HEK293 (cell line): ENCODE data around the gene OLA1.

Experiments used
- CTCF ChIA-PET: fragments of 350-600 bp; formaldehyde crosslinking; extraction: SDS; loops from one replicate; lab custom pipeline; 2021; ENCODE audit warnings: antibody characterized with exemption; lab: Yijun Ruan, JAX
- POLR2A ChIA-PET: fragments of 300-600 bp; formaldehyde crosslinking; extraction: SDS; loops from one replicate; lab custom pipeline; 2020; ENCODE audit warnings: antibody characterized with exemption, inconsistent platforms; lab: Yijun Ruan, JAX
- H3K27ac ChIP-seq: fragments of 200-500 bp; sonication (Bioruptor generic); 2 replicates; pipeline ENCODE4 v1.5.1; 2014; ENCODE audit warnings: low read depth, low read length, control low read depth, inconsistent platforms; ENCODE audit errors: extremely low read depth
- H3K36me3 ChIP-seq, 2 experiments: fragments of 200-500 bp in 1 of 2; sonication (Bioruptor generic) in 1 of 2; 1 replicate in 1 of 2; 2 replicates in 1 of 2; pipeline ENCODE4 v1.5.1; 2014 to 2017; ENCODE audit warnings: inconsistent platforms in 2 of 2, low read length in 2 of 2; ENCODE audit not compliant: control insufficient read depth in 2 of 2, insufficient read depth in 1 of 2
- H3K4me1 ChIP-seq: fragments of 200-500 bp; sonication (Bioruptor generic); 2 replicates; pipeline ENCODE4 v1.5.1; 2014; ENCODE audit warnings: mild to moderate bottlenecking, low read length, inconsistent platforms; ENCODE audit not compliant: control insufficient read depth, insufficient read depth
- H3K4me3 ChIP-seq: 2 replicates; pipeline ENCODE4 v1.5.1; 2011; ENCODE audit warnings: low read depth, mild to moderate bottlenecking, control low read depth, low read length, moderate library complexity
- H3K9me3 ChIP-seq: fragments of 200-500 bp; sonication (Bioruptor generic); 2 replicates; pipeline ENCODE4 v1.5.1; 2014; ENCODE audit warnings: low read depth, low read length, inconsistent platforms; ENCODE audit not compliant: control insufficient read depth, insufficient read depth
- KLF7 ChIP-seq: fragments of 450-650 bp; formaldehyde crosslinking; IDR thresholded peaks from 2 replicates; pipeline ENCODE4 v1.5.1; 2016; ENCODE audit warnings: missing biosample characterization, missing genetic modification characterization, borderline replicate concordance
- MEIS1 ChIP-seq: sonication (generic); formaldehyde crosslinking; IDR thresholded peaks from 2 replicates; pipeline ENCODE4 v1.8.1; 2022; ENCODE audit warnings: missing genetic modification reagents, mild to moderate bottlenecking, borderline replicate concordance
- REPIN1 ChIP-seq: fragments of 450-650 bp; formaldehyde crosslinking; IDR thresholded peaks from 2 replicates; pipeline ENCODE4 v1.5.1; 2017; ENCODE audit warnings: missing biosample characterization, missing genetic modification characterization, low read depth
- ZBTB49 ChIP-seq: fragments of 450-650 bp; formaldehyde crosslinking; IDR thresholded peaks from 2 replicates; pipeline ENCODE4 v1.5.1; 2016; ENCODE audit warnings: missing biosample characterization, missing genetic modification characterization, low read depth
- ZBTB7A ChIP-seq: fragments of 450-650 bp; formaldehyde crosslinking; IDR thresholded peaks from 2 replicates; pipeline ENCODE4 v1.5.1; 2016; ENCODE audit warnings: low read depth, missing biosample characterization, missing genetic modification characterization
- ZFP41 ChIP-seq: fragments of 450-650 bp; formaldehyde crosslinking; IDR thresholded peaks from 2 replicates; pipeline ENCODE4 v1.5.1; 2016; ENCODE audit warnings: missing biosample characterization, missing genetic modification characterization, borderline replicate concordance
- ZIC2 ChIP-seq: fragments of 450-650 bp; formaldehyde crosslinking; IDR thresholded peaks from 2 replicates; pipeline ENCODE4 v1.5.1; 2016; ENCODE audit warnings: missing biosample characterization, missing genetic modification characterization
- ZNF132 ChIP-seq: fragments of 450-650 bp; formaldehyde crosslinking; IDR thresholded peaks from 2 replicates; pipeline ENCODE4 v1.5.1; 2017; ENCODE audit warnings: missing biosample characterization, missing genetic modification characterization, borderline replicate concordance
- ZNF19 ChIP-seq: fragments of 450-650 bp; formaldehyde crosslinking; IDR thresholded peaks from 2 replicates; pipeline ENCODE4; 2016; ENCODE audit warnings: missing biosample characterization, missing genetic modification characterization, low read depth
- ZNF266 ChIP-seq: fragments of 450-650 bp; formaldehyde crosslinking; IDR thresholded peaks from 2 replicates; pipeline ENCODE4 v1.5.1; 2016; ENCODE audit warnings: missing biosample characterization, missing genetic modification characterization, low read depth
- ZNF354C ChIP-seq: fragments of 450-650 bp; formaldehyde crosslinking; IDR thresholded peaks from 2 replicates; pipeline ENCODE4 v1.5.1; 2016; ENCODE audit warnings: missing biosample characterization, missing genetic modification characterization, low read depth, borderline replicate concordance
- ZNF555 ChIP-seq: fragments of 450-650 bp; formaldehyde crosslinking; conservative IDR thresholded peaks from 2 replicates; pipeline ENCODE4 v1.5.1; 2017; ENCODE audit warnings: missing biosample characterization, mild to moderate bottlenecking, missing genetic modification characterization, inconsistent platforms
- ZNF704 ChIP-seq: fragments of 450-650 bp; formaldehyde crosslinking; IDR thresholded peaks from 2 replicates; pipeline ENCODE4 v1.5.1; 2016; ENCODE audit warnings: missing biosample characterization, missing genetic modification characterization
- ZNF791 ChIP-seq: fragments of 450-650 bp; formaldehyde crosslinking; IDR thresholded peaks from 2 replicates; pipeline ENCODE4 v1.5.1; 2016; ENCODE audit warnings: missing biosample characterization, missing genetic modification characterization
- ZSCAN18 ChIP-seq: fragments of 450-650 bp; formaldehyde crosslinking; IDR thresholded peaks from 2 replicates; pipeline ENCODE4 v1.5.1; 2016; ENCODE audit warnings: missing biosample characterization, missing genetic modification characterization
- TF ChIP-seq, protein P1 (sequence below): fragments of 450-650 bp; formaldehyde crosslinking; IDR thresholded peaks from 2 replicates; pipeline ENCODE4 v1.5.1; 2017; ENCODE audit warnings: missing biosample characterization, missing genetic modification characterization

OLA1 gene

GRCh38 chr2:174117951-174118930 lies 130.1 kb downstream of the OLA1 start:
- peaks cover 16% of the 10 kb centered on the region for H3K4me1 ChIP-seq
- H3K9me3 ChIP-seq = no peaks in the 10 kb centered on the region
- no peak overlapping the region for H3K27ac ChIP-seq
- CTCF ChIA-PET = interaction anchor here (0.7 to 1.6 kb wide), 2 partner anchors 20 to 39 kb away, joined by 4 to 5 read pairs; no protein-coding TSS in a partner anchor
- no peak overlapping the region for H3K4me3 ChIP-seq
- TF ChIP-seq MEIS1 (CRISPR knock-in tag) = no peak
- no peak for TF ChIP-seq ZBTB7A (tag by site-specific recombination)
- TF ChIP-seq KLF7 (tag by site-specific recombination) = no peak
- TF ChIP-seq REPIN1 (tag by site-specific recombination) = no peak
- TF ChIP-seq ZSCAN18 = no peak
- no peak for TF ChIP-seq ZFP41 (tag by site-specific recombination)
- no peak for TF ChIP-seq ZNF354C (tag by site-specific recombination)
- TF ChIP-seq ZNF704 (tag by site-specific recombination) = no peak
- TF ChIP-seq ZNF266 (tag by site-specific recombination) = no peak
- no peak for TF ChIP-seq ZNF791 (tag by site-specific recombination)
- TF ChIP-seq, protein P1, sequence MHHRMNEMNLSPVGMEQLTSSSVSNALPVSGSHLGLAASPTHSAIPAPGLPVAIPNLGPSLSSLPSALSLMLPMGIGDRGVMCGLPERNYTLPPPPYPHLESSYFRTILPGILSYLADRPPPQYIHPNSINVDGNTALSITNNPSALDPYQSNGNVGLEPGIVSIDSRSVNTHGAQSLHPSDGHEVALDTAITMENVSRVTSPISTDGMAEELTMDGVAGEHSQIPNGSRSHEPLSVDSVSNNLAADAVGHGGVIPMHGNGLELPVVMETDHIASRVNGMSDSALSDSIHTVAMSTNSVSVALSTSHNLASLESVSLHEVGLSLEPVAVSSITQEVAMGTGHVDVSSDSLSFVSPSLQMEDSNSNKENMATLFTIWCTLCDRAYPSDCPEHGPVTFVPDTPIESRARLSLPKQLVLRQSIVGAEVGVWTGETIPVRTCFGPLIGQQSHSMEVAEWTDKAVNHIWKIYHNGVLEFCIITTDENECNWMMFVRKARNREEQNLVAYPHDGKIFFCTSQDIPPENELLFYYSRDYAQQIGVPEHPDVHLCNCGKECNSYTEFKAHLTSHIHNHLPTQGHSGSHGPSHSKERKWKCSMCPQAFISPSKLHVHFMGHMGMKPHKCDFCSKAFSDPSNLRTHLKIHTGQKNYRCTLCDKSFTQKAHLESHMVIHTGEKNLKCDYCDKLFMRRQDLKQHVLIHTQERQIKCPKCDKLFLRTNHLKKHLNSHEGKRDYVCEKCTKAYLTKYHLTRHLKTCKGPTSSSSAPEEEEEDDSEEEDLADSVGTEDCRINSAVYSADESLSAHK (tag by site-specific recombination) = no peak
- TF ChIP-seq ZNF555 (tag by site-specific recombination) = no peak
- TF ChIP-seq ZNF19 (tag by site-specific recombination) = no peak
- no peak for TF ChIP-seq ZBTB49 (tag by site-specific recombination)
- no peak for TF ChIP-seq ZNF132
- no peak for TF ChIP-seq ZIC2 (tag by site-specific recombination)
- peaks cover 0 to 5% of the 10 kb centered on the region in 2 experiments; a peak in 1 of 3 replicates for H3K36me3 ChIP-seq
- POLR2A ChIA-PET = interaction anchor here (0.7 kb wide), 1 partner anchor 223 kb away, joined by 3 read pairs; no protein-coding TSS in a partner anchor
